ENCODE measurements around the gene MTERF4.

- no peak for TF ChIP-seq POLR2A (IDR thresholded peaks at IDR 0.05)
- TF ChIP-seq CTCF (IDR thresholded peaks at IDR 0.05), result no peak
These were observed 44.2 kb upstream of the MTERF4 start for GRCh38 chr2:241146286-241146685.

Data from prostate gland (tissue), 2 donors.